ENCODE data around the gene FAM53B.

Gene FAM53B

GRCh38 chr10:124676416-124677062, 67.6 kb downstream of the FAM53B start:
- DNase-seq = peak; percentile 93

DNA sequence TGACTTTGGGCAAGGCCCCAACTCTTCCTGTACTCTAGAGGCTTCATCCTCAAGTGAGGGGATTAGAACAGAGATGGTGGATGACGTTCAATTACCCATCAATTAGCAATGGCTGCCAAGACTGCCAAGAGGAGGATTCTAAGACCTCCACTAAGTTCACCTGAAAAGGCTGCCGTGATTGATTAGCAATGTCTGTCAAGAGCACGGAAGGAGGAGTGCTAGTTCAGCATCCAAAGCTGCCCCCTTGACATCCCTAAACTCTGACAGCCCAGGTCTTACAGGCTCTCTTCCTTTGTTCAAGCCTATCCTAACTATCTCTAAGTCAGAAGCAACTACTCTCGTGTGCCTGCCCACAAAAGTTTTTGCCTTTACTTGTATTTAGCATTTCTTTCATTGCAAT, 68.4 kb downstream of the FAM53B start:
- DNase-seq = no peak

- DNase-seq = no peak
These were observed 68.9 kb downstream of the FAM53B start for GRCh38 chr10:124675261-124675660.

- DNase-seq = peak; percentile 52
These were observed 69.4 kb downstream of the FAM53B start for GRCh38 chr10:124674768-124675222.

DNA sequence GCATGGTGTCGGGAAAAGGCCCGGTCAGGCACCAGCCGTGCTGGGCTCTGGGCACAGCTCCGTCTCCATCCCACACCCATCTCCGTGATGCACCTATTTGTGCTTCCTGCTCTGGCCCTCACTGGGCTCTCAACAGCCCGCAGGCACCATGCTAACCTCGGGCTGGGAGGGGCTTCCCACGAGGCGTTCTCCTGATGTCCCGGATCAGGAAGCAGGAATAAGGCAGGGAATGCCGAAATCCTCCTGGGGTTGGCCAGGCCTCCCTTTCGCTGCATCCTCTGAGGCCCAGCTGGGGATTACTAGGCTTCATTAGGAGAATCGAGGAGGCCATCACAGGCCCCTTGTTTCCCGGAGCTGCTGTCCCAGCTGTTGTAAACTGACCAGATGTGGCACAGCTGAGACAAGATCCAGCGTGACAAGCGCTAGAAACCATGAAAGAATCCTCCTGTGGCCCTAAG, 72.0 kb downstream of the FAM53B start:
- peak; percentile 9 for DNase-seq

- peak; percentile 91 for DNase-seq
These were observed 72.6 kb downstream of the FAM53B start for GRCh38 chr10:124671486-124672075.

- peak; percentile 57 for DNase-seq
These were observed 73.3 kb downstream of the FAM53B start for GRCh38 chr10:124670849-124671248.

- DNase-seq = no peak
These were observed 74.1 kb downstream of the FAM53B start for GRCh38 chr10:124669824-124670654.

- DNase-seq = no peak
These were observed 74.9 kb downstream of the FAM53B start for GRCh38 chr10:124669141-124669823.

DNA sequence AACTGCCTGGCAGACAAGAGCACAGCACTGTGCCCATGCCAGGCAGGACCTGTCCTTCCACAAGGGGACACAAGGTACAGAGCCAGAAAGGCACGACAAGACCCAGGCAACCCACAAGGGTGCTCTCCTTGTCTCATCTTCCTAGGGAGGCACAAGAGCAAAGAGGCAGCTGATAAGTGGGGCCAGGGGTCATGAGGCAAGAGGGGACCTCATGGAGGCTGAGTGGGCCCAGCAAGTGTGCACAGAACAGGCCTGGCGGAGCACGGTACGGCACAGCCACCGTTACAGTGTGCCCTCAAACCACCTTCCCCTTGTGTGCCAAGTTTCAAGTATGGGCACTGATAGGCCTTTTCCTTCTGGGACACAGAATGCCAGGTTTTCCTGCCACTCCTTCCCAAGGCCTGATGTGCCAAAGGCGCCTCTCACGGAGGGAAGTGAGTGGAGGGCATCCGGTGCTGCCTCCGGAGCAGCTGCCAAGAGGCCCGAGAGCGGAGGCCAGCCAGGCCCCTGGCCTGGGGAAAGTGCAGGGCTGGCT, 75.6 kb downstream of the FAM53B start:
- DNase-seq = no peak

DNA sequence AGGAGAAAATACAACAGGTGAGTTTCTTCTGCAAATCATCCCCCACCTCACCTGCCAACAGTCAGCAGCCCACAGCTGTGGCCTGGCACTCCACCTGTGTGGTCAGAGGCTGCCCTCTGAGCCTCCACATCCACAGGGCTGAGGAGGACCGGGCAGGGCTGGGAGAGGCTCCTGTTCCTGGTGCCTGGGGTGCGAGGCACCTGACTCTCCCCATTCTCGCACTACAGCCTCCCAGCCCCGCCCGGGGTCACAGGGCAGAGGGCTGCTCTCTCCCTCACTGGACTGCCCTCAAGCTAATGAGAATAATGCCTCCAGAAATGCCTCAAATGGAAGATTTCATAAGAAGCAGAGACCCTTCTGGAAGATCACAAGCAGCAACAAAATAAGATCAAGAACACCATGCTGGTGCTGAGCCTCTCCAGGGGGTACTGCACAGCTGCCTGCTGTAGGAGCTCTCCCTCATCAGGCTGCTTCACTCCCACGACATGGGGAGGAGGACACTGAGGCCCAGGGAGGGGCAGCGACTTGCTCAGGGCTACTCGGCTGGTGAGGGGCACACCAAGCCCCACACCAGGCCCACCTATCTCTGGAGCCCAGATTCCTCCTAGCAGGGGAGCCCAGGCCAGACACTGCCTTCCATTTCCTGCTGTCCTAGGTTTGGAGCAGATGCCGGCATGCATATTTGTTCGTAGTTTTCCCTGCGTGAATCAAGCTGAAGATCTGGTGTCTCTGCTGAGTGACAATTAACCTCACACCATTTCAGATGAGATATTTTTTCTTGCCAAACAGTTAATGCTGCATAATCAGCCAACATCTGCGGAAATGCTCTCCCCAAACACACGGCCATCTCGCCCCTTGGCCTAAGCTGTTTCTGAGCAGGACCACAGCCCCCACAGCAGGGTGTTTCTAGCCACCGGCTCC, 76.5 kb downstream of the FAM53B start:
- no peak for DNase-seq

- DNase-seq = no peak
These were observed 77.7 kb downstream of the FAM53B start for GRCh38 chr10:124666494-124666893.

DNA sequence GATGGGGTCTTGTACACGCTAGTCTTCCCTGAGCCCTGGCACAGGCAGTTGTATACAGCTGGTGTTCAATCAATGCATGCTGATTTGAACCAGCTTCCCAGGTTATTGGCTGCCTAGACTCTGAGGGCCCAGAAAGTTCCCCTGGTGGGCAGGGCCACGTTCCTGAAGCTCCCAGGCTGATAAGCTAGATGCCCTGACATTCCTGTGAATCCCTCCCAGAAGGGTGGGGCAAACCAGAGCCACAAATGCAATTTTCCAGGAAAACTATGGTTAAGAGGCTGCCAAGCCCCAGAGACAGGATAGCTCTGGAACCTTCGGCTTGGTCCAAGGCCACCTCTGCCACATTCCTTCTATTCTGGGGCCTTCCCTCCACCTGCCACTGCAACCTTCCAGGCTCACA, 78.2 kb downstream of the FAM53B start:
- no peak for DNase-seq

DNA sequence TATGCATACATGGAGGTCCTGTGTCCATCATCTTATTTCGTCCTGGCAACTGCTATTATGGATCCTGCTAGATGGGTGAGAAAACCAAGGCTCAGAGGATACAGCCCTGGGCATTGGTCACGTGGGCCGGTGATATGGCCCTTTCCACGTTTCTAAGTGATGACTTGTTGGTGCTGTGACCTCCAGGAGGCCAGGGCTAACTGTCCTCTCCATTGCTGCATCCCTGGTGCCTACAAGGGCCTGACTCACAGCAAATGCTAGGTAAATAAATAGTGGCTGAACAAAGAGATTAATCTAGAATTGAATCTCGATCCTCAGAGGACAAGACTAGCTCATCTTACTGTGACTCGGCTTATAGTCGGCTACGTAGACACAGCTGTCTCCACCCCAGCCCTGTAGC, 78.6 kb downstream of the FAM53B start:
- DNase-seq = no peak

DNA sequence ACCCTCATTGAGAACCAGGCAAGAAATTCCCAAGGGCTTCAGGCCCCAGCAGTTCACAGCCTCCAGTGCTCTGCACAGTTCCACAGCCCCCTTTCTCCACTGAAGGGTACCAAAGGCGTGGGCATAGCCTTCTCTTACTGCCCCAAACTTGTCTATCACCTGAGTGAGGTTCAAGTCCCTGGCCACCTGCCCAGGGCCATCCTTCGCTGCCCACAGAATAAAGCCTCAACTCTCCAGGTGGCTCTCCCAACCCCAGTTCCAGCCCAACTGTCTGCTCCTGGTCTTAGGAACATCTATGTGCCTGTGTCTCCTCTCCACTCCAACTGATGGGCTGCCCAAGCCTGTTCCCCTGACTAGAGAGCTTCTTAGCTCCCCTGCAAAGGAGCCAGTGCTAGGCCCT, 79.1 kb downstream of the FAM53B start:
- no peak for DNase-seq

- no peak for DNase-seq
These were observed 80.3 kb downstream of the FAM53B start for GRCh38 chr10:124663766-124664360.

- no peak for DNase-seq
These were observed 81.0 kb downstream of the FAM53B start for GRCh38 chr10:124663228-124663627.

- DNase-seq = no peak
These were observed 82.5 kb downstream of the FAM53B start for GRCh38 chr10:124661660-124662180.

DNA sequence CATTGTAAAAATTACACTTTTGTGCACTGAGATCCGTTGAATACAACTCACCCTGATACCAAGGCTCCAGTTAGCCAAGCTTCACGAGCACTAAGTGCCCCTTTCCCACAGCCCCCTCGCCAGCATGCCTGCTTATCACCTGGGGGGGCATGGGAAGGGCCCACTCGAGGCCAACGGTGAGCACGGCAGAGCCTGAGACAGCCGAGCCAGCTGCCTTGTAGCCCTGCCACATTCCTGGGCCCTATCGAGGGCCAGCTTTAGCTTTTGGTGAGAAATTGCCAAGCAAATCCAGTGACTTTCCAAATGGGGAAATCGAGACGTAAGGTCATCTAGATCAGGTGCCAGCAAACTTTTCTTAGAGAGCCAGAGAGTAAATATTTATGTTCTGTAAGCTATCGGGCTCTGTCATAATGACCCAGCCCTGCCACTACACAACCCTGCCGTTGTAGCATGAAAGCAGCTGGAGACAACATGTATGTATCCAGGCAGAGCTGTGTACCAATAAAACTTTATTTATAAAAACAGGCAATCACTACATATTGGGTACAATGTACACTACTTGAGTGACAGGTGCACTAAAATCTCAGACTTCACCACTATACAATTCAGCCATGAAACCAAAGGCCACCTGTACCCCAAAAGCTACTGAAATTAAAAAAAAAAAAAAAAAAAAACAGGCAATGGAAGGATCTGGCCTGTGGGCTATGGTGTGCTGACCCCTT, 83.6 kb downstream of the FAM53B start:
- no peak for DNase-seq

DNA sequence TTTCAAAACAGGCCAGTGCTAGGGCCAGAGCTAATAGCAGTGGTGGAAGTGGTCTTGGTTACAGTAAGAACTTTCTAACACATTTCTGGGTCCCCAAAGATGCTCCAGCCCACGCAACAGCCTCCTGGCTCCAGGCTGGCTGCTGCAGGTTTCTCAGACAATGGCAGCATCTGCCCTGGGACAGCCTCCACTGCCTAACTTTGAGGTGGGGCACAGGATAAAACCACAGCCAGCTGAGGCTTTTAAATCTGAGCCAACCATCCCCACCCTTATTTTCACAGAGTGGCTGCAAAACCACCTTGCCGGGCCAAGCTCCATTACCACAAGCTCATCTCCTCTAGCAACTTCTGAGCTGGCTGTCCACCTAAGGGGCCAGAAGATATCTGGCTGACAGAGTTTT, 84.8 kb downstream of the FAM53B start:
- DNase-seq = no peak

All from MV-4-11 (cell line).